SK-N-SH (cell line): ENCODE measurements around the gene SMURF1. TPM values are rescaled to one million over a fixed set of nuclear protein-coding genes. Genes with fewer than 3 reads are reported as not detected.

Experiments used
- CTCF ChIA-PET: fragments of 300-600, 350-600 bp; formaldehyde crosslinking; extraction: SDS; loops from one replicate; lab custom pipeline; 2021; lab: Yijun Ruan, JAX
- POLR2A ChIA-PET: fragments of 350-600 bp; sonication (Branson Sonifier 250); formaldehyde crosslinking; extraction: SDS; loops from one replicate; lab custom pipeline; 2020; ENCODE audit warnings: antibody characterized with exemption, inconsistent platforms; lab: Yijun Ruan, JAX
- DNase-seq: peaks from one replicate; pipeline ENCODE4 v3.0.0; 2012
- H2AFZ ChIP-seq: fragments of 200-600 bp; sonication (generic); 2 replicates; pipeline ENCODE4 v1.8.1; 2016; ENCODE audit warnings: antibody characterized with exemption, mild to moderate bottlenecking, low read depth
- H3F3A ChIP-seq: fragments of 200-600 bp; sonication (generic); replicated peaks from 2 replicates; pipeline ENCODE3; 2016; ENCODE audit warnings: antibody characterized with exemption, mild to moderate bottlenecking; ENCODE audit not compliant: insufficient read depth
- H3K27ac ChIP-seq, 2 experiments: fragments of 200-500 bp in 1 of 2; fragments of 200-600 bp in 1 of 2; sonication (Bioruptor generic) in 1 of 2; sonication (generic), shearing (Covaris generic) in 1 of 2; 2 replicates each; pipeline versions ENCODE4 v1.5.1 to v1.6.1; 2014 to 2016; ENCODE audit warnings: low read depth in 2 of 2, inconsistent platforms in 1 of 2, low read length in 1 of 2, mild to moderate bottlenecking in 1 of 2, mixed read lengths in 1 of 2
- H3K27me3 ChIP-seq: fragments of 200-600 bp; sonication (generic), shearing (Covaris generic); 2 replicates; pipeline ENCODE4 v1.6.1; 2016; ENCODE audit warnings: mixed run types; ENCODE audit not compliant: insufficient read depth
- H3K36me3 ChIP-seq, 2 experiments: fragments of 200-500 bp in 1 of 2; fragments of 200-600 bp in 1 of 2; sonication (Bioruptor generic) in 1 of 2; sonication (generic) in 1 of 2; replicated peaks in 1 of 2; 2 replicates each; pipeline versions ENCODE3 to v1.5.1; 2014 to 2016; ENCODE audit warnings: low read length in 1 of 2, mild to moderate bottlenecking in 1 of 2; ENCODE audit not compliant: insufficient read depth in 2 of 2, control insufficient read depth in 1 of 2
- H3K4me1 ChIP-seq, 2 experiments: fragments of 200-500 bp in 1 of 2; fragments of 200-600 bp in 1 of 2; sonication (Bioruptor generic) in 1 of 2; sonication (generic), shearing (Covaris generic) in 1 of 2; 2 replicates each; pipeline versions ENCODE4 v1.5.1 to v1.6.1; 2014 to 2016; ENCODE audit warnings: low read depth in 1 of 2, low read length in 1 of 2, mixed run types in 1 of 2; ENCODE audit not compliant: insufficient read depth in 2 of 2, control insufficient read depth in 1 of 2
- H3K4me2 ChIP-seq: fragments of 200-600 bp; sonication (generic), shearing (Covaris generic); 2 replicates; pipeline ENCODE4 v1.6.1; 2017; ENCODE audit warnings: mixed run types
- H3K4me3 ChIP-seq, 2 experiments: fragments of 200-500 bp in 1 of 2; fragments of 200-600 bp in 1 of 2; sonication (Bioruptor generic) in 1 of 2; sonication (generic), shearing (Covaris generic) in 1 of 2; 2 replicates each; pipeline versions ENCODE4 v1.5.1 to v1.8.1; 2014 to 2016; ENCODE audit warnings: low read depth in 2 of 2, inconsistent platforms in 1 of 2, low read length in 1 of 2, mild to moderate bottlenecking in 1 of 2, mixed read lengths in 1 of 2, moderate library complexity in 1 of 2
- H3K79me2 ChIP-seq: fragments of 200-600 bp; sonication (generic); 2 replicates; pipeline ENCODE4 v1.8.1; 2017; ENCODE audit warnings: mild to moderate bottlenecking; ENCODE audit not compliant: insufficient read depth
- H3K9ac ChIP-seq: fragments of 200-600 bp; sonication (generic); 2 replicates; pipeline ENCODE4 v1.6.1; 2017; ENCODE audit warnings: mixed run types
- H3K9me2 ChIP-seq: fragments of 200-600 bp; sonication (generic); 2 replicates; pipeline ENCODE4 v1.6.1; 2017; ENCODE audit warnings: mixed run types
- H3K9me3 ChIP-seq: fragments of 200-600 bp; sonication (generic); 2 replicates; pipeline ENCODE4 v1.6.1; 2017; ENCODE audit warnings: mixed run types, mild to moderate bottlenecking, moderate library complexity
- H4K20me1 ChIP-seq: fragments of 200-600 bp; sonication (generic); 2 replicates; pipeline ENCODE4 v1.6.1; 2017; ENCODE audit warnings: mild to moderate bottlenecking, mixed run types; ENCODE audit not compliant: insufficient read depth
- CHD2 ChIP-seq: fragments of 150-350 bp; IDR thresholded peaks from 2 replicates; pipeline ENCODE4 v1.6.1; 2018; ENCODE audit warnings: low read length; ENCODE audit not compliant: partially characterized antibody
- ELF1 ChIP-seq: IDR thresholded peaks from 2 replicates; pipeline ENCODE4 v1.4.0; 2012
- EP300 ChIP-seq, 2 experiments: IDR thresholded peaks; 2 replicates each; pipeline versions ENCODE4 v1.4.0 to v1.6.1; 2012; ENCODE audit warnings: borderline replicate concordance in 1 of 2, low read depth in 1 of 2, low read length in 1 of 2
- FOXJ3 ChIP-seq: sonication (generic); formaldehyde crosslinking; IDR thresholded peaks from 2 replicates; pipeline ENCODE4 v1.5.1; 2020; ENCODE audit warnings: mild to moderate bottlenecking, missing genetic modification reagents
- GABPA ChIP-seq: IDR thresholded peaks from 2 replicates; pipeline ENCODE4 v1.4.0; 2012; ENCODE audit warnings: low read depth, mild to moderate bottlenecking
- TAF1 ChIP-seq: IDR thresholded peaks from 2 replicates; pipeline ENCODE4 v1.6.1; 2012; ENCODE audit warnings: low read depth, mild to moderate bottlenecking, low read length, moderate library complexity, borderline replicate concordance
- WGBS: methylation state at CpG from one replicate; pipeline ENCODE4 v1.1.6; 2017; ENCODE audit warnings: low lambda C conversion rate; 5-methylcytosine and 5-hydroxymethylcytosine counted together
- polyA plus RNA-seq, 3 experiments: library from polyadenylated mRNA; depleted of rRNA; stranded (reverse); fragments of >200 nt; gene quantifications; 2 replicates each; pipeline ENCODE4 v1.2.3, GENCODE V29; 2012
- TF ChIP-seq, protein P1 (sequence below): fragments of 150-350 bp; IDR thresholded peaks from 2 replicates; pipeline ENCODE4 v1.6.1; 2016; ENCODE audit warnings: mild to moderate bottlenecking, low read depth, low read length
- TF ChIP-seq, protein P2 (sequence below): IDR thresholded peaks from 2 replicates; pipeline ENCODE4 v1.4.0; 2012; ENCODE audit warnings: low read depth
- TF ChIP-seq, protein P3 (sequence below): IDR thresholded peaks from 2 replicates; pipeline ENCODE4 v1.6.1; 2012; ENCODE audit warnings: mild to moderate bottlenecking, low read depth, low read length, moderate library complexity
- TF ChIP-seq, protein P4 (sequence below): fragments of 150-350 bp; IDR thresholded peaks from 2 replicates; pipeline ENCODE4 v1.6.1; 2017; ENCODE audit warnings: antibody characterized with exemption, low read length, low read depth, borderline replicate concordance

The SMURF1 gene
- polyA plus RNA-seq, 1 of the 3 experiments (the other 2 are of a cell fraction) = 12.9 TPM

DNA sequence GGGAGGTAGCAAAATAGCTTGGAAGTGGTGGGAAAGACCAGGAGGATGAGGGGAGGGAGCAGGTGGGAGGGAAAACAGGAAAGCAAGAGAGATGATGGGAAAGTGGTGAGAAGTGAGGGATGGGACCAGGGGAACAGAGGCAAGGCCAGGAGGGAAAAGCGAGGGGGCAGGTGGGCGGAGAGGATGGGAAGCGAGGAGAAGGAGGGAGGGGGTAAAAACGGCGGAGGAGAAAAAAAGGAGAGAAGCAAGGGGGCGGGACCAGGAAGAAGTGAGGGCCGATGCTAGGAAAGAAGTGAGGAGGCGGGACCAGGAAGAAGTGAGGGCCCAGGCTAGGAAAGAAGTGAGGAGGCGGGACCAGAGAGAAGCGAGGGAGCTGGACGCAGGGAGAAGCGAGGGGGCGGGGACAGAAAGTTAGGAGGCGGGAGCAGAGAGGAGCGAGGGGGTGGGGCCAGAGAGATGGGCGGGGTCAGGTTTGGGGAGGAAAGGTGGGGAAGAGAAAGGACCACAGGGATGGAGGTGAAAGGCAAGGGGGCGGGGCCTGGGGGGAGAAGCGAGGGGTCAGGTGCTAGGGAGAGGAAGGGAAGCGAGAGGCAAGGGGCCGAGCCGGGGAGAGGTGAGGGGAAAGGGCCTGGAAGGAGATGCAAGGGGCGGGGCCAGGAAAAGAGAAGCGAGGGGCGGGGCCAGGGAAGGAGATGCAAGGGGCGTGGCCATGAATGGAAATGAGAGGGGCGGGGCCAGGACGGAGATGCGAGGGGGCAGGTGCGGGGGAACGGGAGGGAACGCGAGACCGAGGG lies 984 bp downstream of the SMURF1 start:
- Histone ChIP-seq H2AFZ (no peak overlapping the region), H3K9ac (no peak overlapping the region), H3K79me2 (peaks cover 48% of the 10 kb centered on the region), H3K27me3 (no peaks in the 10 kb centered on the region), H4K20me1 (peaks cover 42% of the 10 kb centered on the region), H3K4me2 (peak overlapping the region; percentile 81), H3K9me3 (no peaks in the 10 kb centered on the region), H3K36me3 (peaks cover 5 to 9% of the 10 kb centered on the region in 2 experiments), H3K4me1 (peaks cover 21 to 23% of the 10 kb centered on the region in 2 experiments), H3K4me3 (peak overlapping the region; percentile 49 to 69; a peak in 3 of 4 replicates)
- ChIA-PET CTCF (interaction anchor here (1.3 to 1.4 kb wide), 2 partner anchors 13 to 170 kb away, joined by 3 to 5 read pairs; no protein-coding TSS in a partner anchor), POLR2A (no interaction called here)
- DNase-seq = peak; percentile 97
- TF ChIP-seq ELF1 (0 out of 2 replicates have a peak, but pooled peaks have one; percentile 18), EP300 (IDR thresholded peaks at IDR 0.05; ENCODE audit: borderline replicate concordance in 1 of 2, low read depth in 1 of 2, low read length in 1 of 2) (no peak), CHD2 (peak; percentile 80), GABPA (no peak), TAF1 (no peak), FOXJ3 (CRISPR knock-in tag) (no peak)
- TF ChIP-seq, protein P1, sequence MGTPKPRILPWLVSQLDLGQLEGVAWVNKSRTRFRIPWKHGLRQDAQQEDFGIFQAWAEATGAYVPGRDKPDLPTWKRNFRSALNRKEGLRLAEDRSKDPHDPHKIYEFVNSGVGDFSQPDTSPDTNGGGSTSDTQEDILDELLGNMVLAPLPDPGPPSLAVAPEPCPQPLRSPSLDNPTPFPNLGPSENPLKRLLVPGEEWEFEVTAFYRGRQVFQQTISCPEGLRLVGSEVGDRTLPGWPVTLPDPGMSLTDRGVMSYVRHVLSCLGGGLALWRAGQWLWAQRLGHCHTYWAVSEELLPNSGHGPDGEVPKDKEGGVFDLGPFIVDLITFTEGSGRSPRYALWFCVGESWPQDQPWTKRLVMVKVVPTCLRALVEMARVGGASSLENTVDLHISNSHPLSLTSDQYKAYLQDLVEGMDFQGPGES = no peak
- TF ChIP-seq, protein P2, sequence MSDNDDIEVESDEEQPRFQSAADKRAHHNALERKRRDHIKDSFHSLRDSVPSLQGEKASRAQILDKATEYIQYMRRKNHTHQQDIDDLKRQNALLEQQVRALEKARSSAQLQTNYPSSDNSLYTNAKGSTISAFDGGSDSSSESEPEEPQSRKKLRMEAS = no peak
- TF ChIP-seq, protein P3, sequence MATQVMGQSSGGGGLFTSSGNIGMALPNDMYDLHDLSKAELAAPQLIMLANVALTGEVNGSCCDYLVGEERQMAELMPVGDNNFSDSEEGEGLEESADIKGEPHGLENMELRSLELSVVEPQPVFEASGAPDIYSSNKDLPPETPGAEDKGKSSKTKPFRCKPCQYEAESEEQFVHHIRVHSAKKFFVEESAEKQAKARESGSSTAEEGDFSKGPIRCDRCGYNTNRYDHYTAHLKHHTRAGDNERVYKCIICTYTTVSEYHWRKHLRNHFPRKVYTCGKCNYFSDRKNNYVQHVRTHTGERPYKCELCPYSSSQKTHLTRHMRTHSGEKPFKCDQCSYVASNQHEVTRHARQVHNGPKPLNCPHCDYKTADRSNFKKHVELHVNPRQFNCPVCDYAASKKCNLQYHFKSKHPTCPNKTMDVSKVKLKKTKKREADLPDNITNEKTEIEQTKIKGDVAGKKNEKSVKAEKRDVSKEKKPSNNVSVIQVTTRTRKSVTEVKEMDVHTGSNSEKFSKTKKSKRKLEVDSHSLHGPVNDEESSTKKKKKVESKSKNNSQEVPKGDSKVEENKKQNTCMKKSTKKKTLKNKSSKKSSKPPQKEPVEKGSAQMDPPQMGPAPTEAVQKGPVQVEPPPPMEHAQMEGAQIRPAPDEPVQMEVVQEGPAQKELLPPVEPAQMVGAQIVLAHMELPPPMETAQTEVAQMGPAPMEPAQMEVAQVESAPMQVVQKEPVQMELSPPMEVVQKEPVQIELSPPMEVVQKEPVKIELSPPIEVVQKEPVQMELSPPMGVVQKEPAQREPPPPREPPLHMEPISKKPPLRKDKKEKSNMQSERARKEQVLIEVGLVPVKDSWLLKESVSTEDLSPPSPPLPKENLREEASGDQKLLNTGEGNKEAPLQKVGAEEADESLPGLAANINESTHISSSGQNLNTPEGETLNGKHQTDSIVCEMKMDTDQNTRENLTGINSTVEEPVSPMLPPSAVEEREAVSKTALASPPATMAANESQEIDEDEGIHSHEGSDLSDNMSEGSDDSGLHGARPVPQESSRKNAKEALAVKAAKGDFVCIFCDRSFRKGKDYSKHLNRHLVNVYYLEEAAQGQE = no peak
- TF ChIP-seq, protein P4, sequence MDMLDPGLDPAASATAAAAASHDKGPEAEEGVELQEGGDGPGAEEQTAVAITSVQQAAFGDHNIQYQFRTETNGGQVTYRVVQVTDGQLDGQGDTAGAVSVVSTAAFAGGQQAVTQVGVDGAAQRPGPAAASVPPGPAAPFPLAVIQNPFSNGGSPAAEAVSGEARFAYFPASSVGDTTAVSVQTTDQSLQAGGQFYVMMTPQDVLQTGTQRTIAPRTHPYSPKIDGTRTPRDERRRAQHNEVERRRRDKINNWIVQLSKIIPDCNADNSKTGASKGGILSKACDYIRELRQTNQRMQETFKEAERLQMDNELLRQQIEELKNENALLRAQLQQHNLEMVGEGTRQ = 0 out of 2 replicates have a peak, but pooled peaks have one; percentile 14
- TF ChIP-seq, all 33 proteins: peak for 3
- peaks cover 32% of the 10 kb centered on the region for H3F3A ChIP-seq
- no peaks in the 10 kb centered on the region for H3K9me2 ChIP-seq
- H3K27ac ChIP-seq = peak overlapping the region; percentile 65 to 73
- WGBS = 10% methylated on average over 33 of the region's 33 CpGs
